ENCODE results near the gene PCAT6.

The PCAT6 gene

GRCh38 chr1:202852163-202852904 is 41.6 kb downstream of the PCAT6 start:
- peak; percentile 33 for DNase-seq

- DNase-seq = no peak
These were observed 44.0 kb downstream of the PCAT6 start for GRCh38 chr1:202854787-202855186.

GRCh38 chr1:202856014-202856413 is 45.3 kb downstream of the PCAT6 start:
- no peak for DNase-seq

- DNase-seq = no peak
These were observed 46.4 kb downstream of the PCAT6 start for GRCh38 chr1:202857136-202857610.

- DNase-seq = no peak
These were observed 47.6 kb downstream of the PCAT6 start for GRCh38 chr1:202858331-202858730.

GRCh38 chr1:202858789-202859414 is 48.1 kb downstream of the PCAT6 start:
- DNase-seq = no peak

GRCh38 chr1:202860744-202861419 is 50.1 kb downstream of the PCAT6 start:
- DNase-seq = peak; percentile 34

All from activated T-cell treated with anti-CD3 and anti-CD28 coated beads, Interleukin-2, amount 50 U/mL, for 1 hour (primary cell).